CD4-positive, alpha-beta T cell treated with Interleukin-15 for 4 hours (primary cell): ENCODE measurements around the gene CLCN1.
"Not testable (repeated sequence)": the region's sequence is repeated elsewhere in the genome, so short reads cannot be mapped to it uniquely, and the experiment has no call there.

Experiments
- DNase-seq: peaks from one replicate; pipeline ENCODE4 v3.0.0-alpha.2; 2020; ENCODE audit warnings: low spot score

CLCN1 gene

DNA sequence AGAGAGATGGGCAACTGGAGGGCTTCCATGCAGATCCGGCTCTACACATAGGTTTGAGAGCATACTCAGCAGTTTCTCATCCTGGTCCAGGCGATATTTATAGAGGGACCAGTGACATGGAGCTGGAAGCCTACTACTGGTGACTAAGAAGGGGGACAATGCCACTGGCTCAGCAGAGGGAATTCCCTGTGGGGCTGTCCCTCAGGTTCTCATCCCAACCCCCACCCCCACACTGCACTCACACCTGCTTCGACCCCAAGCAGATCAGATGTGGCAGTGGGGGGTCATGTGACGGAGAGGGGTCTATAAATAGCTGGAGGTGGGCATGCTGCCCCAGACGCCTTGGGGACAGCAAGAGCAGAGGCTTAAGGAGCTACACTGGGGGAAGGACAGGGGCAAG is at the start of gene CLCN1:
Gene CLCN1, plus strand, starts transcription at position 336 of the 400 bp plus-strand sequence. CDS start 102 bp downstream, outside the sequence.
- DNase-seq, result no peak

GRCh38 chr7:143269251-143269650 is 46.7 kb upstream of the CLCN1 start:
- no peak for DNase-seq

DNA sequence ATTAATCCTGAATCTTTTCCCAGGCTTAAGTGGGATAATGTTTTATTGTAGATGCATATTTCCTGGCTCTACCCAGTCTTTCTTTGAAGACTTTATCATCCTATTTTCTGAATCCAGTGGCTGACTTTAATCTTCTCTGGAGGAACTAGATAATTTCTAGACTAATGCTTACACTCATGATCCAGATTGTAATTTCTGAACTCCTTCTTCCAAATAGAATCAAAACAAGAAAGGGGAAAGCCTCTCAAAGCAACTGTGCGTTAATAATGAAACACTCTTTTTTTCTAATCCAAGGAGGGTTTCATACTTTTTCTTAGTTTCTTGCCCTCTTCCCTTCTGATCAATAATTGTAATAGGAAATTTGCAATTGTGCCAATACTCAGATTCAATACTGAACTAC is 44.7 kb upstream of the CLCN1 start:
- DNase-seq, result no peak

- DNase-seq, result no peak
Observed at GRCh38 chr7:143272871-143273270, 43.0 kb upstream of the CLCN1 start.

- DNase-seq, result peak; percentile 72
Observed at GRCh38 chr7:143279186-143280098, 36.5 kb upstream of the CLCN1 start.

- no peak for DNase-seq
Observed at GRCh38 chr7:143280160-143280559, 35.8 kb upstream of the CLCN1 start.

GRCh38 chr7:143280566-143280965 is 35.3 kb upstream of the CLCN1 start:
- no peak for DNase-seq

DNA sequence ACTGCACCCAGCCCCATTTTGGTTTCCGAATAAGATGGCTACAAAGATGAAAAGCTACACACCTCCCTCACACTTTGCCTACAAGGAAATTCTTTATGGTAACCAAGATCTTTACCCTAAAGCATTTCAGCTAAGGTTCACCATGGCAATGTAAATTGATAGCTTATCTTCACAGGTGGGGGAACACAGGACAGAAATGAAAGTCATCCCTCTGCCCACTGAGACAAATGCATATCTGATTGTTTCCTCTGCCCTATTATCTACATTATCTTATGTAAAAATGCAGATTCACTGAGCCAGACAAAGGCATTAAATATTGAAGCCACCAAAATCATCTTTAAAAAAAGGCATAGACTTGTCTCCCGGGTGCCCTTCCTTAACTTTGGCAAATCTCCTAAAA is 34.4 kb upstream of the CLCN1 start:
- no peak for DNase-seq

GRCh38 chr7:143282124-143282523 is 33.8 kb upstream of the CLCN1 start:
- no peak for DNase-seq

- DNase-seq, result no peak
Observed at GRCh38 chr7:143283381-143283780, 32.5 kb upstream of the CLCN1 start.

DNA sequence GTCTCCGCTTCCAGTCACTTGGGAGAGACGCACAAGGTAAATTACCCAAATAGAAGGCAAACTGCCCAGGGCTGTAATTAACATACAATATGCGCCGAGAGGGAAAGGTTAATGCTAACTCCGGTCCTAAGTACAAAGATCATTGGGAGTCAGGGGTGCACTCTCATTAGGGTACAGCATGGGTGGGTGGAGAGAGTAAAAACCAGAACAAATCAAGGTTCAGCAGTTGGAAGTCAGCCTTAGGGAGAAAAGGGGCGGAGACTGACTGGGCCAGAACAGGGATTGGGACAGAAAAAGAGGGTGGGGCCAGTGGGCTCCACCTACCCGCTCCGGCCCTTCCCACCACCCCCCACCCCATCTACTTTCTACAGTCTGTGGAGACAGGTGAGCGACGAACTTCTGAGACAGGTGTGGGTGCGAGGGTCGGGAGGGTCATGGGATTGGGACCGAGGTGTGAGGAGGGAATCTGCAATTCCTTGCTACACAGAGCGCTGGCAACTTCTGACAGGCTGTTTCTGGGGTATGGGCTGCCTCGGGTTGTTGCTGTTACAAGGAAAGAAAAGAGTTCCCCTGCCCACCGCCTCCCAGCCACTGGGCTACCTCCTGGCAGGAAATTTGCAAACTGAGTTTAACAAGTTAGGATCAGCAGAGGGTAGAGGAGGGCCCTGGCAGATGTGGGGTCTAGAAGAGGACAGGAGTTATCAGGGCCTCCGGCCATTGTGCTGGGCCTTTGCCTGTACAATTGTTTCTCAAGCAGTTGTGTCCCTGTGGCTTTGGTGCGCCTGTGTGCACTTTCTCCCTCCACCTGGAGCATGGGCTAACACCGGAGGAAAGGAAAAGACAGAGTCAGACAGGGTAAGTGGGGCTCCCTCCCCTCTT is 31.1 kb upstream of the CLCN1 start, which contains the start of gene TMEM139:
Gene TMEM139, plus strand, starts transcription at position 368 of the 879 bp plus-strand sequence. CDS start 1,000 bp downstream, outside the sequence.
- no peak for DNase-seq

DNA sequence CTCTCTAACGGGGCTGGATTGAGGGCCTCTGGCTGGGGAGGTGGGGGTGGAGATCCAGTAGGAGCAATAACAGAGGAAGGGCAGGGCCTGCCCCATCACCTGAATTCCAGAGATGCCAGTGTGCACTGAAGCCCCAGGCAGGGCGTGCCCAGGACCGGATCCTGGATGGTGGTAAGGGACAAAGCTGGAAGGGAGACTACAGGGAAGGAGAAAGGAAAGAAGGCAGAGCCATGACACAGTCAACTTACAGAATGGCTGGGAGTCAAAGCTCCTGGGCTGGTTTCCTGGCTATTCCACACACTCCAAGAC is 30.5 kb upstream of the CLCN1 start:
- DNase-seq, result no peak

DNA sequence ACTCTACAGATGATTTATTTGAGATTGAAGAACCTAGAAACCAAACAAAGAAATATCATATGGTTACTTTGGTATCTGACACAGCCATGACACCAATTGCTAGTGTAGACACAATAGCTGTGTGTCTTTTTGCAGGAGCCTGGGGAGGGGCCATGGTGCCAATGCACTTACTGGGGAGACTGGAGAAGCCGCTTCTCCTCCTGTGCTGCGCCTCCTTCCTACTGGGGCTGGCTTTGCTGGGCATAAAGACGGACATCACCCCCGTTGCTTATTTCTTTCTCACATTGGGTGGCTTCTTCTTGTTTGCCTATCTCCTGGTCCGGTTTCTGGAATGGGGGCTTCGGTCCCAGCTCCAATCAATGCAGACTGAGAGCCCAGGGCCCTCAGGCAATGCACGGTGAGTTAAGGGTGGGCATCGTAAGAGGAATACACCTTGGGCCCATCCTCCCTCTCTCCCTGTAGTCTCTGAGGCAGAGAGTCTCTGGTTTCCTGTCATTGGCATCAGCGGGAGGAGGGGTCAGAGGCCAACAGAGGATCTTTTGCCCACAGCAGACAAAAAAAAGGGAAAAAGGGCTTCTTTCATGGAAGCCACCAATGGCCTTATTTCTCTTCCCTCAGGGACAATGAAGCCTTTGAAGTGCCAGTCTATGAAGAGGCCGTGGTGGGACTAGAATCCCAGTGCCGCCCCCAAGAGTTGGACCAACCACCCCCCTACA is 29.9 kb upstream of the CLCN1 start:
- DNase-seq, result no peak

GRCh38 chr7:143286522-143286890 is 29.4 kb upstream of the CLCN1 start:
- no peak for DNase-seq

DNA sequence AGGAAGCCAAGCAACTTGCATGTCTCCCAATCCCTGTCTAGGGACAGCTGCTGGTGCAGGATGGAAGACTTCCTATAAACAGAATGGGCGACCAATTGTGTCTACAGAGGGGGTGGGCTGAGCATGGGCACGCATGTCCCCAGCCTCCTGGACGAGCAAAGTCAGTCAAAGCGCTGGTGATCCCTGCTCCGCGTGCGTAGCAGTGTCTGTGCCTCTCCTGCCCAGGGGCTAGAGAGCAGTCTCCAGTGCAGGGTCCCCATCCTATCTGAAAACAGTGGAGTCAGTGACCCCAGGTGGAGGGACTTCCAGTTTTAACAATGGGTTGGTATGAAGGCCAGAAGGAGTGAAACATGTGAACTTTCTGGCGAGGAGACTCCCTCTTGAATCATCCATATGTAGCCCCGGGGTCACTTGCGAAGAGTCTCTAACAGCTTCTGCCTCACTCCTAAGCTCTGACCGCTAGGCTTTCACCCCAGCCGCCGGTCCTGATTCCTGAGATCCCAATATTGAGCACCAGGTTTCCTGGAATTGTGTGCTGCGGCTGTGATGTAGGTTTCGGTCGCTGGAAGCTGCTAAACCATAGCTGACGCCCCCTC is 28.5 kb upstream of the CLCN1 start:
- no peak for DNase-seq

DNA sequence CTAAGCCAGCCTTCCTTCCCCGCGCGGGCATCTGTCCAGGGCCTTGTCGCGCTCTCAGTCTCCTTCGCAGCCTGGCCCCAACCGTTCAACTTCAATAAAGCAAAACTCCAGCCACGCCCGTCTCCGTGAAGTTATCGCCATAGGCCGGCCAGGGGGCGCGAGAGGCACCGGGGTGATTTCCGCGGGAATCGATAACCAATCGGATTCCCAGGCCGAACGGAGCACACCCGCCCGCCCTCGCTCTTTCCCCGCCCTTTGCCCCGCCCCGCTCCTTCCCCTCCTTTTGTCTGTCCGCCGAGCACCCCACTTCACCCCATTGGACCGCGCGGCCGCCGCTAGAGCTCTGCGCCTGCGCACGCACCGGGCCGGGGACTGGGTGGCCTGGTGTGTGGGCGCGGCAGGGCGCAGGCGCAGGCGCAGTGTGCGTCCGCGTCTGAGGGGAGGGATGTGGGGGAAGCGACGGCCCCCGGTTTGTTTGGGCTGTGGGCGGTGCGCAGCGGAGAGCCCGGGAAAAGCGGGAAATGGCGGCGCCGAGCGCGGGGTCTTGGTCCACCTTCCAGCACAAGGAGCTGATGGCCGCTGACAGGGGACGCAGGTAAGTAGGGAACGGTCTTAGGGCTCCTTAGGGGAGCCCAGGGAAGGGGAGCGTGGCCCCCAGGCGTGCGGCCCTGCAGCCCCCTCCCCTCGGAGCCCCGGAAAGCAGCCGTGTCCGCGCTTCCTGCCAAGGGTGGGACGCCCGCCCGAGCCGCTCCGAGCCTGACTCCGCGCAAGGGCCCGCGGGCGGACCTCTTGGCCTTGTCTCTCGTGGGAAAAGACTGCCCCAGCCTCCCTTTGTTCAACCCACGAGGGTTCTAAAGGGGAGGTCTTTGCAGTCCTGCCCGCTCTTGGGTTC is 27.7 kb upstream of the CLCN1 start, which contains the start of gene CASP2:
Gene CASP2, plus strand, starts transcription at position 417 of the 892 bp plus-strand sequence. Its CDS starts 105 bp downstream, at position 522.
- peak; percentile 99 for DNase-seq

GRCh38 chr7:143288836-143289235 is 27.1 kb upstream of the CLCN1 start:
- no peak for DNase-seq

DNA sequence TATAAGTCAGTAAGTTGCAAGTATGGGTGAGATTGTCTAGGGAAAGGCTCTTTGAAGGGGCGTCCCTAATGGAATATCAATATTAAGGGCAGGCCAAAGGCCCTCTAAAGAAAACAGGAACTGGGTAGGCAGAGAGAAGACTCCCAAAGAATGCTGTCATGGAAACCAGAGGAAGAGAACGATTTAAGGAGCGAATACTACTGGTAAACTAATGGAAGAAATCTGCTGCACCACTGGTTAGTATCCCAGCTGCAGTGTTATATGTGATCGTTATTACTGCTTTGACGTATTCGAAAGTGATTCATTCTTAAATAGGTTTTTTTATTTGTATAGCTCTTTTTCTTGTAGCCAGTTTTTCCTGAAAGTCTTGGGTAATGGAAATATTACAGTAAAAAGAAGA is 26.5 kb upstream of the CLCN1 start:
- no peak for DNase-seq

GRCh38 chr7:143289888-143290287 is 26.0 kb upstream of the CLCN1 start:
- not testable (repeated sequence) for DNase-seq

GRCh38 chr7:143290293-143290692 is 25.6 kb upstream of the CLCN1 start:
- no peak for DNase-seq

GRCh38 chr7:143292876-143293275 is 23.0 kb upstream of the CLCN1 start:
- DNase-seq, result no peak
